ENCODE measurements around the gene ITIH3.

ITIH3 gene

DNA sequence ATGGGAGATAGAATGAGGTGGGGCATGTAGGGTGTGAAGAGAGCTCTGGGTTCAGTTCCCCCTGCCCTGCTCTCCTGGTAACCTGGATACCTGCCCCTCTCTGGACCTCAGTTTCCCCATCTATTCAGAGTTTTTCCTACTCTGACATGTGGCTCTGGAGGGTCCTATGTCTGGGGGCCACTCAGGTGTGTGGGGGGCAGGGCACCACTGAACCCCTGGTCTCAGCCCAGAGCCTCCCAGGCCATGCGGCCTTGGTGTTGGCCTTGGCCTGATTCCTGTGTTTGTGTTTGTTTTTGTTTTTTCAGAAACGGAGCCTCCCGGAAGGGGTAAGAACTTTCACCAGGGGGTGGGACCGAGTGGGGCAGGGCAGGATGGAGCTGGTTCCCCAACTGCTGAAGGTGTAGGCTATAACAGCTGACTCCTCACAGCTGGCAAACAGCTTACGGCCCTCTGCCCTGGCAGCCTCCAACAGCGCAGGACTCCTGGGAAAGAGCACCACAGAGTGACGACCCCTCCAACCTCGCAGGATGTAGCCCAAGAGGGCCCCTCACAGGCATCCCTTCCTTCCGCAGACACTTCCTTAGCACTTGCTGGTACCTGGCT, 803 bp downstream of the ITIH3 start:
- DNase-seq (ENCODE audit: low read depth) = no peak

DNA sequence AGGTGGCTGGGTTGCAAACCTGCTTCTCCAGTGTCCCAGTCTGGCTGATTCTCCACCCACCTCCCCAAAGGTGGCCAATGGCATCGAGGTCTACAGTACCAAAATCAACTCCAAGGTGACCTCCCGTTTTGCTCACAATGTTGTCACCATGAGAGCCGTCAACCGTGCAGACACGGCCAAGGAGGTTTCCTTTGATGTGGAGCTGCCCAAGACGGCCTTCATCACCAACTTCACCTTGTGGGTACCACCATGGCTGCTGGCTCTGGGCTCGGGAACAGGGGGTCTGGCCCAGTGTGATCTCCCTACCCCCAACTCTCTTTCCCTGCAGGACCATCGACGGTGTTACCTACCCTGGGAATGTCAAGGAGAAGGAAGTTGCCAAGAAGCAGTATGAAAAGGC, 1.8 kb downstream of the ITIH3 start:
- no peak for DNase-seq (ENCODE audit: low read depth)

DNA sequence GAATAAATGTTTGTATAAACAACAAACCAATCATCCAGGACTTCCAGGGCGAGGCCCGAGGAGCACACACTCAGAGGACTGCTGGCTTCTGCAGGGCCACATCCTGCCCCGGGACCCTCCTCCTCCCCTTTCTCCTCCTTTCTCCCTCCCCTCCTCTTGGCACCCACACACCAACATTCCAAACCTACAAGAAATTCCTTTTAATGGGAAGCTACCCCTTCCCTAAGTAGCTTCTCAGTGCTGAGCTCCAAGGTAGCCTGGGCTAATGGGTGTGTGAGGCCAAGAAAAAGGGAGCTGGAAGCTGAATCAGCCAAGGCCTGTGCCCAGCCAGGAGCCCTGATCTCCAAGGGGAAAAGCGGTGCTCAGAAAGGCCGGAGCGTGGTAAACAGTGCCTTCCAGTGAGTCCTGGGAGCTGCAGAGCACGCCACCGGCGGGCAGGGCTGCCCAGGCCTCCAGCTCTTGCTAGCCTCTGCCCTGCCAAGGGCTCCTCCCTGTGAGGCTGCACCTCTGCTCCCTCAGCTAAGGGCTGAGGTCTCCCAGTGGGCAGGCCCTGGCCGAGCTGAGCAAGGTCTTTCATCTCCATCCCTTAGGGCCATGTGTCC, 3.9 kb downstream of the ITIH3 start:
- no peak for DNase-seq (ENCODE audit: low read depth)

DNA sequence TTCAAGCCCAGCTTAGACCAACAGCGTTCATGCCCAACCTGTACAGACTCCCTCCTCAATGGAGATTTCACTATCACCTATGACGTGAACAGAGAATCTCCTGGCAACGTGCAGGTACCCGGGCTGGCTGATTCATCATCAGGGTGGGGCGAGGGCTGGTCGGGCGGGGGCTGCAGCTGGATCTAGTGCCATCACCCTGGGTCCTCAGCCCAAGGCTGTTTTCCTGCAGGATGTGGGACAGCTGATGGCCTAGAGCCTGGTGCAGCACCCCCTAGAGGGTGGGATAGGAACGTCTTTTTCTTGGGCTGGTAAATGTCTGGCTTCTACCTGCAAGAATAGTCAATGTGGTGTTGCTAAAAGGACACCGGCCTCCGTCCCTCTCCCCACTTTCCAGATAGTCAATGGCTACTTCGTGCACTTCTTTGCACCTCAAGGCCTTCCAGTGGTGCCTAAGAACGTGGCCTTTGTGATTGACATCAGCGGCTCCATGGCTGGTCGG, 4.4 kb downstream of the ITIH3 start:
- DNase-seq (ENCODE audit: low read depth) = no peak

- DNase-seq (ENCODE audit: low read depth) = no peak
Observed at GRCh38 chr3:52800079-52800478, 5.5 kb downstream of the ITIH3 start.

- DNase-seq (ENCODE audit: low read depth) = no peak
Observed at GRCh38 chr3:52801839-52802238, 7.2 kb downstream of the ITIH3 start.

DNA sequence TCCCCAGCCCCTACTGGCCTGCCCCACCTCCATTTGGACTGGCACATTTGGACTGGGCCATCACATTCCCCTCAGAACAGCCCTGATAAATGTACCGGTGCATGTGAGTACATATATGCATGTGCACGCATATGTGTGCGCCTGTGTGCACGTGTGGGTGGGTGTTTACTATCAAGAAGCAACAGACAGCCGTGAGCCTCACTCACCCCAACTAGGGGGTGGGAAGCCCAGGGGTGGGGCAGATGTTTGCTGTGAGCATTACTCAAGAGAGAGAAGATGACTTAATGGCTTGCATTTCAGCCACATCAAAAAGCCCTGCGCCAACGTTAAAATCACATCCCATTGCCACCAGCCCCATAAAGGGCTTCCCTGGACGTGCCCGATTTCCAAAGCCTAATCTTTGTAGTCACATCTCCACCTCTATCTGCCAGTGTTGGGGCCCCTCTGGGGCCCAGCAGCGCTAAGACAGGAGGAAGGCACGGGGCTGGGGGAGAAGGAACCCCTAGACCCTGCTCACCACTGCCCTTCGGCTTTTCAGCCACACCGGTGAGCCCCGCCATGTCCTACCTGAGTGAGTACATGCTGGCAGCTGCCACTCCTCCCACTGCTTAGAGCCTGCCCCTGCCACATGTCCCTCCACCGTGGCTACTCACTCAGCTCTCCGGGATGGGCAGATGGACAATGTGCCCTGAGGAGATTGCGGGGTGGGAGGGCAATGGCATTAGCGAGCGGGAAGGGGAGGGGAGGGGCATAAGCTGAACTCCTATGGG, 10.9 kb downstream of the ITIH3 start:
- no peak for DNase-seq (ENCODE audit: low read depth)

DNA sequence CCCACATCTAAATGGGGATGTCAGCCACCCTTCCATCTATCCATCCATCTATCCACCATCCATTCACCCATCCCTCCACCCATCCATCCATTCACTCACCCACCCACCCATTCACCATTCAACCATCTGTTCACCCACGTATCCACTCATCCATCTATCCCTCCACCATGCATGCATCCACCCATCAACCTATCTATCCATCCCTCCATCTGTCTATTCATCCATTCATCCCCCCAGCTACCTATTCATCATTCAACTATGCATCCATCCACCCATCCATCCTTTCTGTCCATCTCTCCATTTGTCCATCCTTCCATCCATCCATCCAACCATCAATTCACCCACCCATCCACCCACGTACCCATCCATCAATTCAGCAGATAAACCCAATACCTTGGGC, 14.6 kb downstream of the ITIH3 start:
- no peak for DNase-seq (ENCODE audit: low read depth)

GRCh38 chr3:52809662-52810377, 15.2 kb downstream of the ITIH3 start:
- DNase-seq (ENCODE audit: low read depth) = no peak

GRCh38 chr3:52810923-52811322, 16.3 kb downstream of the ITIH3 start:
- no peak for DNase-seq (ENCODE audit: low read depth)

- DNase-seq (ENCODE audit: low read depth) = no peak
Observed at GRCh38 chr3:52811452-52812011, 16.9 kb downstream of the ITIH3 start.

GRCh38 chr3:52813810-52814209, 19.2 kb downstream of the ITIH3 start:
- DNase-seq (ENCODE audit: low read depth) = no peak

- no peak for DNase-seq (ENCODE audit: low read depth)
Observed at GRCh38 chr3:52816199-52816598, 21.6 kb downstream of the ITIH3 start.

DNA sequence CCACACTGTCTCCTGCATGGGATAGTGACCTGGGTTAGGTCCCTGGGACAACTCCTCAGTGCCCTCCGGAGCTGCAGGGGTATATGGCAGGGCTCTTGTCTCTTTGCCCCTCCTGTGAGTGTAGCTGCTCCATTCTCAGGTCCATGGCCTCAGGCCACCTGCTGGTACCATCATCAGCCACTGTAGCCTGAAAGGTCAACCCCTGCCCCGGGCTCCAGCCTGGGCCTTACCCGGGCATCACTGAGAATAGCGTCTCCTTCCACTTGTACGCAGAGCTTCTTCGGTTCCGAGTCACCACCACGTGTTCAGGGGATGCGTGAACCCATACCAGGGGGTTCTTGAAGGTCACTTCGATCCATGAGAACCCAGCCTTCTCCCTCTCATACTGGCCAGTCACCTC, 22.1 kb downstream of the ITIH3 start:
- DNase-seq (ENCODE audit: low read depth) = no peak

DNA sequence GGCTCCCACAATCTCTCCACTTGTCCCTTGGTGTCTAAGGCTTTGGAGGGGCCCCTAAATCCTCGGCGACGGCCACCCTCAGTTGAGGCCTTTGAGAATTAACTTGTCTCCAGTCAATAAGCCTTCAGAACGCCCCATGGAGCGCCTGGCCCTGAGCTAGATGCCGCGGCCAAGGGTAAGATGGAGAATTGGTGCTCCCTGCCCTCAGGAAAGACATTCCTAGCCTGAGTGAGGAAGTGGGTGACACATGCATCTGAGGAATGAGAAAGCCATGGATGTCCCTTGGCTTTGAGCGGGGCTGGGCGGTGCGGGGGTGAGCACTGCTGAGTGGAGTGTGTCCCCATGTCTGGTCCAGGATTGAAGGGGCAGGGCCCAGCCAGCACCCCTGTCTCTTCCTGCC, 22.6 kb downstream of the ITIH3 start:
- DNase-seq (ENCODE audit: low read depth) = no peak

GRCh38 chr3:52817860-52818259, 23.3 kb downstream of the ITIH3 start:
- no peak for DNase-seq (ENCODE audit: low read depth)

- no peak for DNase-seq (ENCODE audit: low read depth)
Observed at GRCh38 chr3:52819936-52820335, 25.3 kb downstream of the ITIH3 start.

GRCh38 chr3:52820736-52821135, 26.1 kb downstream of the ITIH3 start:
- no peak for DNase-seq (ENCODE audit: low read depth)

GRCh38 chr3:52822363-52822762, 27.8 kb downstream of the ITIH3 start:
- DNase-seq (ENCODE audit: low read depth) = no peak

- no peak for DNase-seq (ENCODE audit: low read depth)
Observed at GRCh38 chr3:52824037-52824436, 29.4 kb downstream of the ITIH3 start.

- DNase-seq (ENCODE audit: low read depth) = no peak
Observed at GRCh38 chr3:52827441-52827840, 32.8 kb downstream of the ITIH3 start.

DNA sequence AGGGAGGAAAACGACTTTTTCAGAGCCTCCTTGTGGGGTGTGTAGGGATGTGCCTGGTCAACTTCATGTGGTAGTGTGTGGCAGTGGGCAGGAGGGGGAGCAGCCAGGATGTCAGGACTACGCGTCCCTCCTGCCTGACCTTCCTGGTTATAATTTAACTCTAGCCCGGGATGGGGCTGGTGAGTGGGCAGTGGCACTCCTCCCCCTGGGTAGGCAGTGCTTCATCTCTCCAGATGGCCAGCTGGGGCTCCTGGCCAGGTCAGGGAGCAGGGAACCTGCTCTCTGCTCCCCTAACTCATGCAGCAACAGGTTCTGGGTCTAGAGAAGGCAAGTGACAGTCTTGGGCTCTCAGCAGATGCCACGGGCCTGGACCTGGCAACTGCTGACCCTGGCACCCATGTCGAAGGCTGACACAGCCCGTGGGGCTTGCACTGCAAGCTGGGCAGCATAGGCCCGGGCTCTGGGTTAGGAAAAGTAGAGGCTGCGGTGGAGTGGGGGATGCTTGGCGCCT, 33.3 kb downstream of the ITIH3 start:
- no peak for DNase-seq (ENCODE audit: low read depth)
